Measurements from ENCODE around the gene KLHL40.

Gene KLHL40

DNA sequence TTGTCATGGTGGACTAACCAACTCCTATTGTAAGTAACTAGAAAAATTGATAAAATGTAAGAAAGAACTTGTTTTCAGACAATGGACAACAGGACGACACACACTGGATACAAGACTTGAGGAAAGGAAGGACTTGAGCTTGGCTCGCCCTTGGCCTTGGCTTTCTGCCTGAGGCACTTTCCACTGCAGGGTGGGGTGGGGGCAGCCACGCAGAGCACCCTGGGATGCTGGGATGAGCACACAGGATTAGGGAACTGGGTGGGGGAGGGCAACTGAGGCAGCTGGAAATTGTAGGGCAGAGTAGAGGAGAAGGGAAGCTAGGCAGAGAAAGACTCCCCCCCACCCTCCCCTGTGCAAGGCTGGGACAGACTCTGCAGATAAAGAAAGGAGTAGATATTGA, 42.7 kb downstream of the KLHL40 start:
- DNase-seq, result no peak

DNA sequence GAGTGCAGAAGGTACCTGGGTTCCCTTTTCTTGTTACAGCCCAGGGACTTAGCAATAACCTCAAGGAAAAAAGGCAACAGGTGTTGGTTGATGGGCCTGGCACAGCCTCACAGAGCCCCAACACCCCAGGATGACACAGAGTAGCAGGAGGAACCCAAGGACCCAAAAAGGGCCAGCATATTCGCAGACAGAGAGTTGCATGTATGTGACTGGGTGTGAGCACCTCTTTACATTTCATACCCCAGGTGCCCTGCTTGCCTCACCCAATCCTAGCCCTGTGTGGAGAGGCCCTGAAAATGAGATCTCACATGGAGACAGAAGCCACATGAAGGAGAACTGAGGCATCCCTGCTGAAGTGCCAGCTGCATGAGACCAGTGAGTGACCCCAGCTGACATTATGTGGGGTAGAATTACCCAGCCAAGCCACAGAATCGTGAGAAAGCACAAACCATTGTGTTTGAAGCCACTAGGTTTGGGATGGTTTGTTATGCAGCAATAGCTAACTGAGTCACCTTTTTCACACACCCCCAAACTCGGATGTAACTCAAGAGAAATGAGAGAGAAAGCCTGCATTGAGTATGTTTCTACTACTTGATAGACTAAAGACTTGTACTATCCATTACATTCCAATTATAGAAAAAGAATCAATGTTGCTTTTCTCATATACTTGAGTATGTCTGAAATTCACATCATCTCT, 43.5 kb downstream of the KLHL40 start:
- DNase-seq, result no peak

DNA sequence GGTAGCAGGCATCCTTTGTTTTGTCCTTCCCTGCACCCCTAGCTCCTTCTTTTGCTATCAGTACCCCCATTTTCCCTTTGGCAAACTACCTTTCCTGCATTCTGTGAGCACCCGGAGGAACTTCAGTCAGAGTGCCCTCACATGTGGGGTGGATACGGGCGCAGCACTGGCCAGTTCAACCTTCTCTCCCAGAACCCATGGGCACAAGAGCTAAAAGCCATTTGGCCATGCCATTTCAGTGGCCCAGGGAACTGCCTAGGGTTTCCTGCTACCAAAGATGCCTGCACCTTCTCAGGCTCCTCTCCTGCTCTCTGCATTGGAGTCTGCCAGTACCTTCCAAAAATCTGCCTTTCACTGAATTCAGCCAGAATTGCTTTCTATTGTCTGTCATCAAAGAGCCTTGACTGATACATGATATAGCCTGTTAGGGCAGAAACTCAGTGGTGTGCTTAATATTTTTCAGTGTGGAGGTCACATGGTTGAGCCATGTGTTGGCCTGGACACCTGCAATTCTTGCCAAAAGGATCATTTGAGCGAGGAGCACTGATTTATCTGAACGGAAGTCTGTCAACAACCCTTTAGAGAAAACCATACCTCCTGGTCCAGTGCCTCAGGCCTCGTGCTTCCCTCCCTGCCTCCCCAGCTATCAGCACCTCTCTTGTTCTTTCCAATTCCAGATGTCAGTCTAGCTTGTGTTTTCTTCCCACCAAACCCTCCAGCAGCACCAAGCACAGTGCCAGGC, 44.2 kb downstream of the KLHL40 start:
- no peak for DNase-seq

DNA sequence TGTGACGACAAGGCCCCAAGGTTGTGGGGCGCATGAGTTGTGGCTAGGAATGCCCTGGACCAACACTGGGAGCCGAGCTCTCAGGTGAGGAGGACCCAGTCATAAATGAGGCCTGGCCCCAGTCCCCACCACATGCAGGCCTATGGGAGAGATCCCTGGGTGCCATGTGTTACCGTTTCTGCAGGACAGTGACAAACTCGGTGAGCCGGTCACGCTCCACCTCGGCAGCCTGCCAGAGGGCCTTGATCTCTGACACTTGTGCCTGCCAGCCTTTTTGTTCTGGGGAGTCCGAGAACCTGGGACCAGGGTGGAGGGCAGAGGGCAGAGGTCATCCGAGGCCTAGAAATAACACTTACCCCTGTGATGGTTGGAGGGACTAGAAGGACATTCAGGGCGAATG, 45.0 kb downstream of the KLHL40 start:
- DNase-seq, result no peak

DNA sequence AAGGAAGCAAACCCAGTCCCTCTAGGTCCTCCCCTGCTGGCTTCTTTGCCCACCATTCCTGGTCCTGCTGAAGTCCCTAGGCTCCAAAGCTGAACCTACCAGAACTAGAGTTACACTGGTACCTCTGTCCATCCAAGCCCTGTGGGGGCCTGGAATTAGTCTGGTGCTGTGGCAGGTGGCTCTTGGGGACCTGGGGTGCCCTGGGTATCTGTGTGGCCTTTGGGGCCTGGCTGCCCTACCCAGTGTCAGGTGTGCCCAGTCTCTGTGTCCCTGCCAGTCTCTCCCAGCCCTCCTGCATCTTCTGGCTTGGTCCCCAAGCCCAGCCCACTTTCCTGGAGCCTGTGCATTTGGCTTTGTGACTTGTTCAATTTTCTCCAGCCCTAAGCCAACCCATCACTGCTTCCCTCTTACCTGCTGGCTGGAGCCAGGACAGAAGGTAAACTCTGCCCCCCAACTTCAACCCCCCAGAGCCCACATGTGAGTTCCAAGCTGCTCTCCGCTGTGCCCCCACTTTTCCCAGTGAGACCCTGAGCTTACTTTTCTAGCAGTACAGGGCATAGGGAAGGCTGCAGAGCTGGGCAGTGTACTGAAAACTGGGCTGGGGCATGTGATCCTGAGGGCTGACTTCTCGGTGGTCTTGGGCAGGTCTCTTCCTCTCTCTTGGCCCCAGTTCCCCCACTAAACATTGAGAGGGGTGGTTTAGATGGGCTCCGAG, 45.5 kb downstream of the KLHL40 start:
- no peak for DNase-seq

DNA sequence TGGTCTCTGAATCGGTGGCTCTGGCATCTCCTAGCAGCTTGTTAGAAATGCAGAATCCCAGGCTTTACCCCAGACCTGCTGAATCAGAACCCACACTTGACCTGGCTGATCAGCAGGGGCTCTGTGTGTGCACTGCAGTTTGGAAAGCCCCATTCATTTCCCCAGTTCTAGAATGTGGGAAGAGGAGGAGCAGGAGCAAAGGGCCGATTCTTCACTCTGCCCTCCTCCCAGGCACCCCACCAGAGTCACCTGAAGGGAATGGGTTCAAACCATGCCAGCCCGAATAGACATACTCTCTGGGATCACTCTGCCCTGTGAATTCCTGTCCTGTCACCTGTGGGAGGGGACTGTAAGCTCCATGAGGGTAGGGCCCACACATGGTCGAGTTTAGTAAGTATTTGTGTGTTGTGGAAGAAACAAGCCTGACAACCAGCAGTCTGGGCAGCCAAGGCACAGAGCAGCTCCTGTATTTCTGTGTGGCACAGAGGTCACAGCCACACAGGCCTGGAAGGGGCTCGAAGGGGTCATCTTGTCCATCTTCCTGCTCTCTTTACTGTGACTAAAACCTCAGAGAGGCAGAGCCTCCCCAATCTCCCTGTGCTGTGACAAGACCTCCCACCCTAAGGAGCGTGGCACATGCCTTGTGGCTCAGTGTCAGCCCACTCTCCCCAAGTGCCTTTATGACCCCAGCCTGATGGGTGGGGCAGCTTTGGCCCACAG, 46.3 kb downstream of the KLHL40 start:
- DNase-seq, result no peak

DNA sequence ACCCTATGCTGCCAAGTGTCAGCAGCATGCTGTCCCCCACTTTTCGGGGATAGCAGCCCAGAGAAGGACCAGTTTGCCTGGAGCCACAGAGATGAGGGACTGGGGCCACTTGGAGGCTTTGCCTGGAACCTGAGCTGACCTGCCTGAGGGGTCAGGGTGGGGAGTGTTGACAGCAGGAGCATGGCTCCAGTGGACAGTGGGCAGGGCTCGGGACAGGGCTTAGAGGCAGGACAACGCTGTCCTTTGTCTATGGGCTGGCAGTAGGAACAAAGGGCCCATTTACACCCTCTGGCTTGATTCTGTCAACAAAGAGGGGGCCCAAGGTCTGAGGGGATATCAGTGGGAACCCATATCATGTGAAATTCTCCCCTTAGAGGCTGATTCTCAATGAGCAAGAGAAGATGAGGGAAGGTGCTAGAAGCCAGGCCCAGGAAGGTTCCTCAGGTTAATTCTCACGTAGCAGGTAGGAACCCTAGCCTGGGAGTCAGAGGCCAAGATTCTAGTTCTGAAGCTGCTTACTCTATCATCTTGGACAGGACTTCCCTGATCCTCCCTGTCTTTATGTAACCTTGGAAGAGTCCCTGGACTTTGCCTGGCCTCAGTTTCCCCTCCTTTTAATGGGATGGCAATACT, 47.0 kb downstream of the KLHL40 start:
- DNase-seq, result no peak

DNA sequence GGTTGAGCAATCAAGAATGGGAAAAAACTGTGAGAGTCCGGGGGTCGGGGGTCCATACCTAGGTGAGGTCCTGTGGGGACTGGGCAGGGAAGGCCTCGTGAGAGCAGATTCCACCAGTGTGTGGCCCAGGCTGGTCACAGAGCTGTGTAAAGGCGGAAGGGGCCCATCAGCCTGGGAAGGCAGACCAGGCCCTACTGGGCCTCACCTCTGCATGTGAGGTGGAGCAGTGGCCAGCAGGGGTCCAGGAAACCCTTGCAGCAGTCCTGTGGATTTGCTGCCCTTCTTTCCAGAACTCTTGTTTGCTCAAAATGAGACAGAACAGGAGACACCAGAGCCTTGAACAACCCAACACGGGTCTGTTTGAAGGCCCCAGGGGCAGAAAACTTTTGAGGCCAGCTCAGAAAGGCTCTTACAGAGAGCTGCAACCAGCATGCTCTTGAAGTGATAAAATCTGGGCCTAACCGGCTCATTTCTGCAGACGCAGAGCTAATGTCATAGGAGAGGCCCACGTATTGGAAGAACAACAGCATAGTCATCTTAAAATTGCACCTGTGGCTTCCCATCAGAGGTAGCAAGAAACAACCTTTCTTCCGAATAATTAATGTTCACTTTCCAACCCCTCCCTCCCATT, 47.6 kb downstream of the KLHL40 start:
- DNase-seq, result no peak

DNA sequence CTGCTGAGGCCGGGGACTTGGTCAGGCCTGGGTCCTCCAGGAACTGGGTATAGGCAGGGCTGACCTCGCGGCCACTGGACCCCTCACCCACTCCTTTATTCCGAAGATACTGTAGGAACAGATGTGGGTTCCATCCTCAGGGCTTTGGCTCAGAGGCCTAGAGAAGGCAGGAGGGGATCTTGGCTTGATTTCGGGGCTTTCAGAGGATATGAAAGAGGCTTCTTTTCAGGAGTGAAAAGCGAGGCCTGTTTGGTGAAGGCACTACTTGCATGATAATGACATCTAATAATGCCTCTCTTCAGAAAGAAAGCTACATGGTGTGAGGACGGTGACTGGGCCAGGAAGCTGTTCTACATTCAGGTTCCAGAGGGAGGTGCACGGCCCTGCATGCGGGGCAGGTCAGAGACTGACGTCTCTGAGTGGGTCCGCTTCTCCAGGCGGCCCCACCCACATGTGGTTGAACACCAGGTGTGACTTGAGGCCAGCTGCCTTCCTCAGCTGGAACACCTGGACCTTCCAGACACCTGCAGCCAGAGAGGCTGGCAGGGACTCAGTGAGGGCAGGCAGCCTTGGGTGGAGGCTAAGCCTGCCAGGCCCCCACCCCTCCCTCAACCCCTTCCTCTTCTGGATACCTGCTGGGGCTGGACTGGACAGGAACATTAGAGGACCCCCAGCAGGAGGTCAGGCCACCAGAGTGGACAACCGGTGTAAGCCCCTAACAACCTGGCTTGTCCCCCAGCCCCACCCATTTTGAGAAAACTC, 48.3 kb downstream of the KLHL40 start:
- no peak for DNase-seq

DNA sequence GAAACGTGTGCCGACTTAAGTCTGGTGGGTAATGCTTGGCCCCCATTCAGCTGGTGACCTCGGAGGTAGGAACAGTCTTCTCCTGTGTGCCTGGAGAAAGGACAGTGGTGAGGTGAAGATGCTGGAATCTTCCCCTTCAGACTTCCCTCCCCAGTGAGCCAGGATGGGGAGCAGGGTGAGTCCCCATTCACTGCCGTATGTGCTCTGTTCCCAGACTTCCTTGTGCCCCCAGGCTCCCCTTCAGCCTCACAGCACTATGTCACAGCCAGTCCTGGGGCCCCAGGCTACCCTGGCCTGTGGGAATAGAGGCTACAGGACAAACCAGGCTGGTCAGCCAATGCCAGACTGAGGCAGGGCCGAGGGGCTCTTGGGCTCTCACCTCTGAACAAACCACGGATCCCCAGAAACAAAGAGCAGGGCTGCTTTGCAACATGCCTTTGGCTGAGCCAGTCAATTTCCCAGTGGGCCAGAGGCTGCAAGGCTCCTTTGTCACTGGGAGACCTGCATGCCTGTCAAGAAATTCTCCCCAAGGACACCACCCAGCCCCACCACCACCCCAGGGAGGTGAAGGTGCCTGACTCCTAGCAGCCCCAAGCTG, 49.0 kb downstream of the KLHL40 start:
- no peak for DNase-seq

DNA sequence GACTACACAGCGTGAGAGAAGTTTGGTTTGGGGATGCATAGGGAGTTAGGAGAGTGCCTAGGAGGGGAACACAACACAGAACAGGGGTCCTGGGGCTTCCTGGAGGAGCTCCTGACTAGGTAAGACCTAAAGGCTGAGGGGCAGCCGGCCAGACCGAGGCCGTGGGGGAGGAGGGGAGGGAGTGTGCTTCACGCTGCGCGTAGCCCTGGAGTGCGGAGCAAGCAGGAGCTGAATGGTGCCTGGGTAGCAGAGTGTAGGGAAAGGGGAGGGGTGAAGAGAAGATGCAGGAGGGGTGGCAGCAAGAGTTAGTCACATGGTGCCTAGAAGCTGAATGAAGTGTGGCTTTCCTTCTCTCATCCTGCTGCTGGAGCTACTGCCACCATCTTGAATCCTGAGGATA, 49.7 kb downstream of the KLHL40 start:
- no peak for DNase-seq

DNA sequence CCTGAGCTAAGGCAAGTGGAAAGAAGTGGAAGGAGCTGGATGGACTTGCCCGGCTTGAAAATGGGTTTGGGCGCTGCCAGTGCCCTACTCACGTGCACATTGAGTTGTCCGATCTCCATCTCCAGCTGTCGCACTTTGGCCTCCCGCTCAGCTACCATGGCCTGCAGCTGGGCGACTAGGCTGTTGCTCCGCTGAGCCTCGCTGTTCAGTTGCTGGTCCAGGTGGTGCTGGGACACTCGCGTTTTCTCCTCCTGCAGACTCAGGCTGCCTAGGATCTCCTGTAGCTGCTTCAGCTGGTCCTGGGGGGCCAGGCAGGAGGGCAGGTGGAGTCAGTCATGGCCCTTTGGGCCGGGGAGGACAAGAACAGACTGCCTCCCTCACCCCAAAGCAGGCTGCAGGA, 50.3 kb downstream of the KLHL40 start:
- no peak for DNase-seq

DNA sequence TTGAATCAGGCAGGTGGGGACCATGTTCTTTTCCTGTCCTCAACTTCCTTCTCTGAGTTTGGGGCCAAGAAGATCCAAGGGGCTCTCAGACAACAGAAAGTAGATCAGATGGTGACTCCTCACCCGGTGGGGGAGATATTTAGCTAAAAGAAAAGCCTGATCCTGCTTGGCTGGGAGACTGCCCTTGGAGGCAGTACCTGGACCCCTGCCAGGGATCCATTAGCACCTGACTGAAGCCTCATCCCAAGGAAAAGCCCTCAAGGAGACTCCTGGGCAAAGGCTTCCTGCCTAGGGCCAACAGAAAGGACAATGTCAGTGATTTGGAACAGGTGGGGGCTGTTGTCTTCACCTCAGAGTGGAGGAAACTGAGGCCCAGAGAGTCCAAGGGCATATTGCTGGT, 50.7 kb downstream of the KLHL40 start:
- no peak for DNase-seq

DNA sequence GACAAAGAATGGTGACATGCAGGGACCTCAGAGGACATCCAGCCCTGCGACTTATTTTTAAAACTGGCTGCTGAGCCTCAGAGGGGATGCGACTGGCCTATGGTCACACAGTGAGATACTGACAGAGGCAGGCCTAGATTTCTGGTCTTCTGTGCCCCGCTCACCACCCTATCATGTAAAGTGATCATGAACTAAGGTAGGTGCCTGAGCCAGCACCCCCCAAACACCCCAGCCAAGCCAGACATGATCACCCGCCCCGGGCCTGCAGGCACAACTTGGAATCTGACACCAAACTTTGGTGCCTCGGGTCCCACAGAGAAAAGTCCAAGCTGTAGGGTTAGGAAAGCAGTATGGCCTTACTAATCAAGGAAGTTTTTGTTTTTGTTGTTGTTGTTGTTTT, 51.2 kb downstream of the KLHL40 start:
- no peak for DNase-seq

DNA sequence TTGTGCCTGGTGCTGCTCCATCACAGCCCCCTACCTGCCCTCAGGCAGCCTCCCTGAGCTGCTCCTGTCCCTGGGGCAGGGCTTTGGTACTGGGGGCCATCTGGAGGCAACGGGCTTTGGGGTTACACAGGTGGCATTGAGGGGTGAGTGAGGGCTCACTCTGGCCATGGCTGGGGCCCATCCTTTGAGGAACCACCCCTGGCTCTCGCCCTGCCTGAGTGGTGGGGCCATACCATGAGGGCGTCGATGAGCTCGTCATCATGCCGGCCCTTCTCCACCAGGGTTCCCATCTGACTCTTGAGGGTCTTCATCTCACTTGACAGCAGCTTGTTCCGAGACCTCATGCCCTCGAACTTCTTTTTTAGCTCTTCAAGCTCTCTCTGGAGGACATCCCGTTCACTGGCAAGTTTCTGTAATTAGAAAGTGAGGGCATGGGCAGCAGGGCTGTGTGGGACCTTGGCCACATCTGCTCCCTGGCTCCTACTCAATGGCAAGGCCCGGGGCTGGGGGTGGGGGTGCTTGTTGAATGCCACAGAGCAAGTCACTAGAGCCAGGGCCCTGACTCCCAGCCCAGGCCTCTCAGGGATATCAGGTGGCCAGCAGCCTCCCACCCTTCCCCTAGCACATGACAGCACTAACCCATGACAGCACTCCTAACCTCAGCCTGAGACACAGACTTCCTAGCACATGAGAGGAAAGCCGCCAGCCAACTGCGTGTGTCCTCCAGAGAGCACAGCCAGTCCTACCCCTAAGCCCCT, 54.2 kb downstream of the KLHL40 start:
- no peak for DNase-seq

DNA sequence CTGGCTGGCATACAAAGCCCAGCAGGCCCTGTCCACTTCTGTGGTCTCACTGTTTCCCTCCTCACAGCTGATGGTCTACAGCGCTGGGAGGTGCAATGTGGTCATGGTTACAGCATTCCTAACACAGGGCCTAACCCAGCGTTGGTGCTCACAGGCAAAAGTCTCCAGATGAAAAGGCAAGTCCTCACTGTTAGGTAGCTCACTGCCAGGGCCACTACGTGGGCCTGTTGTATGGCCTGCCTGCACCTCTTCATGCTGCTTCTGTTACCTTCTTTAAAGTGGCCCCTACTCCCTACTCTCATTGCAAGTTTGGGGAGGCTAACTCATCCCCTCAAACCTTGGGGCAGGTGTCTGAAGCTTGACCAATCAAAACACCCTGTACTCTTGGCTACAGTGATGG, 56.5 kb downstream of the KLHL40 start:
- no peak for DNase-seq

Measured in NCI-H774 (cell line).